Astrocyte (in vitro differentiated cells and primary cell): Measurements from ENCODE around the gene PIGC.

ENCODE experiments used
- EZH2 ChIP-seq: IDR thresholded peaks from 2 replicates; pipeline ENCODE4 v1.6.1; 2012; ENCODE audit warnings: mild to moderate bottlenecking, low read length, inconsistent platforms; ENCODE audit not compliant: insufficient read depth
- TF ChIP-seq, protein P1 (sequence below): IDR thresholded peaks from 2 replicates; pipeline ENCODE4 v1.5.1; 2011; ENCODE audit warnings: low read depth, mild to moderate bottlenecking, inconsistent platforms, low read length, moderate library complexity; ENCODE audit not compliant: insufficient read depth

DNA sequence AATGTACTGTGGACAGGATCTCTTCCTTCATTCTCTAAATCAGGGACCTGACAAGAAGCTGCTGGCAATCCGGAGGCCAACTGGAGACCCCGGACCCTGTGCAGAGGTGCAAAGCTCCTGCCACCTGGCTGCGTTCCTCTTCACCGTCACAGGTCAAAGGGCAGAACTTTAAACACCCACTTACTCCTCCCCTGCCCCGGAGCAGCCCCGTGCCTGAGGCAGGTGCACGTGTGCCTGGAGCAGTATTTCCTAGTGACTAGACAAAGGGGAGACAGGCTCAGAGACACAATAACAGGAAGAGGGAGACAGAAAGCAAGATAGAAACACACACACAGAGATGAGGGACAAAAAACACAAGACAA lies 6.6 kb upstream of the PIGC start:
- TF ChIP-seq, protein P1, sequence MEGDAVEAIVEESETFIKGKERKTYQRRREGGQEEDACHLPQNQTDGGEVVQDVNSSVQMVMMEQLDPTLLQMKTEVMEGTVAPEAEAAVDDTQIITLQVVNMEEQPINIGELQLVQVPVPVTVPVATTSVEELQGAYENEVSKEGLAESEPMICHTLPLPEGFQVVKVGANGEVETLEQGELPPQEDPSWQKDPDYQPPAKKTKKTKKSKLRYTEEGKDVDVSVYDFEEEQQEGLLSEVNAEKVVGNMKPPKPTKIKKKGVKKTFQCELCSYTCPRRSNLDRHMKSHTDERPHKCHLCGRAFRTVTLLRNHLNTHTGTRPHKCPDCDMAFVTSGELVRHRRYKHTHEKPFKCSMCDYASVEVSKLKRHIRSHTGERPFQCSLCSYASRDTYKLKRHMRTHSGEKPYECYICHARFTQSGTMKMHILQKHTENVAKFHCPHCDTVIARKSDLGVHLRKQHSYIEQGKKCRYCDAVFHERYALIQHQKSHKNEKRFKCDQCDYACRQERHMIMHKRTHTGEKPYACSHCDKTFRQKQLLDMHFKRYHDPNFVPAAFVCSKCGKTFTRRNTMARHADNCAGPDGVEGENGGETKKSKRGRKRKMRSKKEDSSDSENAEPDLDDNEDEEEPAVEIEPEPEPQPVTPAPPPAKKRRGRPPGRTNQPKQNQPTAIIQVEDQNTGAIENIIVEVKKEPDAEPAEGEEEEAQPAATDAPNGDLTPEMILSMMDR, result no peak
- TF ChIP-seq EZH2, result no peak
